Astrocyte of the spinal cord (primary cell): ENCODE measurements around the gene CREM.

Source experiments
- DNase-seq: peaks from one replicate; pipeline ENCODE4 v3.0.0; 2011; ENCODE audit warnings: low read depth, low spot score
- H3K4me3 ChIP-seq: 2 replicates; pipeline ENCODE4 v1.5.1; 2011; ENCODE audit warnings: low read depth, mild to moderate bottlenecking, low read length, moderate library complexity
- CTCF ChIP-seq: IDR thresholded peaks from 2 replicates; pipeline ENCODE4 v1.5.1; 2012; ENCODE audit warnings: low read depth, mild to moderate bottlenecking, low read length, inconsistent platforms
- in situ Hi-C: cut with HindIII; loops from 2 replicates; pipeline ENCODE4 v1.10.0; 2017; ENCODE audit warnings: low sequenced_read_pairs

The CREM gene

GRCh38 chr10:35204650-35205319, 78.1 kb downstream of the CREM start:
- in situ Hi-C loops, result no loop called here
- DNase-seq, result no peak
- no peak overlapping the region for H3K4me3 ChIP-seq
- no peak for TF ChIP-seq CTCF

DNA sequence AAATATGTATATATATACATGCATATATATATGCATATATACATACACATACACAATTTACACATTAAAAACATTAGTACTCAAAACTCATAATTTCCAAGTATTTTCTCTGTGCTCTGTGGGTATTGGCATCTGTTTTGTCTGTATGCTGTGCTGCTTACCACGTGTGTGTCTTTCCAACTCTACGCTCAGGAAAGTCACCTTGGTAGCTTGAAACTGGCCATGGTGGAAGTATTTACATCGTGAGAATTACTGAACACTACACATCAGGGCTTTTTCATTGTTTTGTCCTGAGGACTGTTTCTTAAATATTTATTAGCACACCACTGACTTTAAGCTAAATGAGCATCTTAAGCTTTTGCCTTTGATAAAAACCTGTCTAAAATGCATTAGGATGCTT, 79.6 kb downstream of the CREM start:
- no peak overlapping the region for H3K4me3 ChIP-seq
- in situ Hi-C loops, result no loop called here
- DNase-seq, result no peak
- no peak for TF ChIP-seq CTCF

DNA sequence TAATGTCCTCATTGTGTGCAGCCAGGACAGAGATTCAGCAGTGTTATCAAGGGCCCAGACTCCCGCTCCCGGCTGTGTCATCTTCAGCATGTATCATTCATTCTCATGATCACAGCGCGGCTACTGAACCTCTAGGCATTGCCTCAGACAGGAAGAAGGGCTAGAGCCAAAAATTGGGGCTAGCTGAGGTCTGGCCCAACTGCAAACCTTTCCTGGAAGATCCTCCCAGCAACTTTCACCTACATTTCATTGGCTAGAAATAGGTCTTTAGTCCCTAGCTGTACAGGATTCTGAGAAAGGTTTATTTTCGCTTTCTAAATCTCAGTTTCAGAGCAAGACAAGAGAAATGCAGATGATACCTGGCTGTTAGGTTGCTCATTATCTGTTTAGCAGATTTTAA, 81.9 kb downstream of the CREM start:
- in situ Hi-C loops, result no loop called here
- TF ChIP-seq CTCF, result no peak
- no peak for DNase-seq
- H3K4me3 ChIP-seq, result no peak overlapping the region

- DNase-seq, result no peak
- no peak overlapping the region for H3K4me3 ChIP-seq
- in situ Hi-C loops, result no loop called here
- no peak for TF ChIP-seq CTCF
Observed at GRCh38 chr10:35208949-35209613, 82.4 kb downstream of the CREM start.

DNA sequence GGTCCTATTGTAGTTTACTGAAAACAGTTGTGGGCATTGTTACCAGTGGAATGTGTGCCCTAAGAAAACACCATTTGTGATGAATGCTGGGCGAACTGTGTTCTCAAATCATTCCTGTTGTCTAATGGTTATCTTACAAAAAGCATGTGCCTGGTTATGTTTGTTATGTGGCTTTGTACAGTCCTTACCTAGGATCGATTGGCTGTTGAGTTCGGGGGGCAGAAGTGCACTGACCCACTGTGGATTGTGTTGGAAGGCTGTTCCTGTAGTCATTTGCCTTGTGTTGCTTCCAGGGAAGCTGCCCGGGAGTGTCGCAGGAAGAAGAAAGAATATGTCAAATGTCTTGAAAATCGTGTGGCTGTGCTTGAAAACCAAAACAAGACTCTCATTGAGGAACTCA, 84.3 kb downstream of the CREM start:
- no peak for TF ChIP-seq CTCF
- H3K4me3 ChIP-seq, result no peak overlapping the region
- in situ Hi-C loops, result no loop called here
- DNase-seq, result no peak

DNA sequence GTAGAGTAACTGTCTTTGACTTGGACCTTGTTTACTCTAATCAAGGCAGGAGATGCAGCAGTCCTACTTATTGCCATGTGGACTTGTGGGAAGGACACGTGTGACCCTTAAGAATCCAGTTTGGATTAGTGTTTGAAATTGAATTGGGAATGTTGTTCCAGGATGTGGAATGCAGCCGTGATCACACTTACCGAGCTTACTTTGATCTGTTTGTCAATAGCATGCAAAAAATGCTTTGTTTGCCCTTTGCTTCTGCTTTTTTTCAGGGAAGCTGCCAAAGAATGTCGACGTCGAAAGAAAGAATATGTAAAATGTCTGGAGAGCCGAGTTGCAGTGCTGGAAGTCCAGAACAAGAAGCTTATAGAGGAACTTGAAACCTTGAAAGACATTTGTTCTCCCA, 84.7 kb downstream of the CREM start:
- no peak for TF ChIP-seq CTCF
- no peak overlapping the region for H3K4me3 ChIP-seq
- in situ Hi-C loops, result no loop called here
- DNase-seq, result no peak
